ENCODE data around the gene RPL26. TPM values are rescaled to one million over a fixed set of nuclear protein-coding genes. Genes with fewer than 3 reads are reported as not detected.
"Not testable (repeated sequence)": the region's sequence is repeated elsewhere in the genome, so short reads cannot be mapped to it uniquely, and the experiment has no call there.

The RPL26 gene
- total RNA-seq, 1 donor from 2014 or later = 4,449 TPM

DNA sequence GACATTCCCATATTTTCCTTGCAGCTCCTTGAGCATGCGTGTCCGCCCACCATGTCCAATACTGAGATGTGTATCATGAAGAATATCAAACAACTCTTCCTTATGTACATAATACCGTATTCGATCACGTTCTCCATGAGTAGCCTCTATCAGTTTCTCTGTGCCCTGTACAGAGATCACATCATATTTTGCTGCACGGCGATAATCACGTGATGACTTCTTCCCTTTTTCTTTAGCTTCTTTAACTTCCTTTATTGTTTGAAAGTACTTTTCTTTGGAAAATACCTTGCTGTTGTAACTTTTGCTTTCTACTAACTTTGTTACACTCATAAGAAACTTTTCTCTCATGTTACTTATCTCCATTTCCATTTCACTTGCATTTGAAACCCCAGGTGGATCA, 13.0 kb downstream of the RPL26 start:
- FAIRE-seq = no peak
- DNase-seq (ENCODE audit: low spot score in 2 of 2) = no peak

GRCh38 chr17:8368193-8368592, 14.8 kb downstream of the RPL26 start:
- no peak for FAIRE-seq
- no peak for DNase-seq (ENCODE audit: low spot score in 2 of 2)

GRCh38 chr17:8366231-8366630, 16.8 kb downstream of the RPL26 start:
- no peak for FAIRE-seq
- DNase-seq (ENCODE audit: low spot score in 2 of 2) = no peak

DNA sequence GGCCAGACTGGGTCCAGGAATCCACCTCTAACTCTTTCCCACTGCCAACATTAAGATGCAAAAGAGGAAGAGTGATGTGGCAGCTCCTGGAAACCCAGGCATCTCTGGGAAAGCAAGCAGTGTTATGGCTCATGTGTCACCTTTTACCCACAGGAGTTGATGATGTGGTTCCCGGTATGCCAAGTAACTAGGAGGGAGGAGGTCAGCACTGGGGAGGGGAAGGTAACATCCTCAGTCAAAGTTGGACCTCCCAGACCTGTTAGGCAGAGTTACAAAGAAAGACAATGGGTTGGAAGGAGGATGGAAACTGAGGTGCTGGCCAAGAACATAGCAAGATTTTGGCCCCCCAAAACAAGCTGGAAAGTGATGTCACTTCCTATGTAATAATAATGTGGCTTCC, 17.9 kb downstream of the RPL26 start:
- DNase-seq (ENCODE audit: low spot score in 2 of 2) (no peak), FAIRE-seq (no peak)

- FAIRE-seq (no peak), DNase-seq (ENCODE audit: low spot score in 2 of 2) (no peak)
Measured at GRCh38 chr17:8362651-8363332, 20.2 kb downstream of the RPL26 start.

- FAIRE-seq = no peak
- no peak for DNase-seq (ENCODE audit: low spot score in 2 of 2)
Measured at GRCh38 chr17:8360751-8361150, 22.2 kb downstream of the RPL26 start.

DNA sequence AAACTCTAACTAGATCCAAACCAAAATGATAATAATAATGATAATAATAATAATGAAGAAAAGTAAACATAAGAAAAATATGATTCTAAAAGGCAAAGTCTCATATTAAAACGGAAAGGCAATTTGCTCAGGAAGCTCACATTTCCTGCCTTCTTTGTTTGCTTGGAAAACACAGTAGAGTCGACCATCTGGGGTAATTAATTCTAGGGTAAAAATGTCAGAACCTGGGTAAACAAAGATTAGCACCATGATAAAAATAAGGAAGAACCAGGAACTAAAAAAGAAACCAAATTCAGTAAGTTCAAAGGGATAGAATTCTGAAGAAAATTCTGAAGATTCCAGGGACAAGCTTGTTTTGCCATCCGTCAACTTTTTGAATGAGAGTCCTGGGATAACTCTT, 22.7 kb downstream of the RPL26 start:
- FAIRE-seq = no peak
- no peak for DNase-seq (ENCODE audit: low spot score in 2 of 2)

DNA sequence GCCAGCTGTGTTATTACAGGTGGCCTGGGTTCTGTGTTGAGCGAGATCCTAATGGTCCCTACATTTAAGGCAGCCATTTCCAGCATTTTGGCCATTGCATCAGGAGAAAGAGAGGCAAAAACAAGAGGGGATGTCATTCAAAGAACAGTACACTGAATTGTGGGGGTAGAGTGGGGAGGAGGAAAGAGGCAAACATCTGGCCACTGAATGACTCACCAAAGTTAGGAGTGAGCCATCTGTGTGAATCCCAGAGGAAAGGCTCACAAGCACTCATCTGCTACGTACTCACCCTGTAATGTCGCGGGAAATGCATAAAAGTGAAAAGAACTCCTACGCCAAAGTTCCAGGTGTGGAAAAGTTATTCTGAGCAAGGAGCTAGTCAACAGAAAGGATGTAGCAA, 23.2 kb downstream of the RPL26 start:
- FAIRE-seq (no peak), DNase-seq (ENCODE audit: low spot score in 2 of 2) (peak in 1 of 2 donors; percentile 52)

- no peak for DNase-seq (ENCODE audit: low spot score in 2 of 2)
- FAIRE-seq = no peak
Measured at GRCh38 chr17:8357910-8358309, 25.1 kb downstream of the RPL26 start.

- DNase-seq (ENCODE audit: low spot score in 2 of 2) (no peak), FAIRE-seq (no peak)
Measured at GRCh38 chr17:8354236-8354635, 28.8 kb downstream of the RPL26 start.

GRCh38 chr17:8353736-8354135, 29.3 kb downstream of the RPL26 start:
- DNase-seq (ENCODE audit: low spot score in 2 of 2) = no peak
- no peak for FAIRE-seq

GRCh38 chr17:8350339-8350738, 32.7 kb downstream of the RPL26 start:
- FAIRE-seq (no peak), DNase-seq (ENCODE audit: low spot score in 2 of 2) (no peak)

DNA sequence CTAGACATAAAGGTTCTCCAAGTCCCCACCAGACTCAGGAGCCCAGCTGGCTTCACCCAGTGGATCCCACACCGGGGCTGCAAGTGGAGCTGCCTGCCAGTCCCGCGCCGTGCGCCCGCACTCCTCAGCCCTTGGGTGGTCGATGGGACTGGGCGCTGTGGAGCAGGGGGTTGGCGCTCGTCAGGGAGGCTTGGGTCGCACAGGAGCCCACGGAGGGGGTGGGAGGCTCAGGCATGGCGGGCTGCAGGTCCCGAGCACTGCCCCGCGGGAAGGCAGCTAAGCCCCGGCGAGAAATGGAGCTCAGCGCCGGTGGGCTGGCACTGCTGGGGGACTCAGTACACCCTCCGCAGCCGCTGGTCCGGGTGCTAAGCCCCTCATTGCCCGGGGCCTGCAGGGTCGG, 36.0 kb downstream of the RPL26 start:
- FAIRE-seq = not testable (repeated sequence)

GRCh38 chr17:8345951-8346665, 36.9 kb downstream of the RPL26 start:
- DNase-seq (ENCODE audit: low spot score in 2 of 2) = no peak
- FAIRE-seq = no peak

More for the DNA sequence above, 36.0 kb downstream of the RPL26 start:
- not testable (repeated sequence) for DNase-seq (ENCODE audit: low spot score in 2 of 2)

- no peak for DNase-seq (ENCODE audit: low spot score in 2 of 2)
- no peak for FAIRE-seq
Measured at GRCh38 chr17:8345052-8345690, 37.8 kb downstream of the RPL26 start.

GRCh38 chr17:8341456-8341855, 41.5 kb downstream of the RPL26 start:
- FAIRE-seq (no peak), DNase-seq (ENCODE audit: low spot score in 2 of 2) (no peak)

DNA sequence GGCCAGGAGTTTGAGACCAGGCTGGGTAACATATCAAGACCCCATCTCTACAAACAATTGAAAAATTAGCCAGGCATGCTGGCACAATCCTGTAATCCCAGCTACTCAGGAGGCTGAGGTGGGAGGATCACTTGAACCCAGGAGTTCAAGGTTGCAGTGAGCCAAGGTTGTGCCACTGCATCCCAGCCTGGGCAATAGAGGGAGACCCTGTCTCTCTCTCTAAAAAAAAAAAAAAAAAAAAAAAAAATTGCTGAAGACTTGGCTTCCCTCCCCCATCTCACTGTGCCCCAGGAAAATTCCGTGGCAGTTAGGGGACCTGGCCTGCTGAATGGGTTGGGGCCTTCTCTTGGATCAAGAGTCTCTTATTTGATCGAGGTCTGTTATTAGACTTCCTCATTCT, 43.5 kb downstream of the RPL26 start, which contains the start of gene ODF4:
ODF4 (plus strand) TSS at position 301 of the 400 bp plus-strand sequence. CDS start 212 bp downstream, outside the sequence.
- FAIRE-seq = no peak

GRCh38 chr17:8338753-8339140, 44.2 kb downstream of the RPL26 start:
- no peak for FAIRE-seq
- DNase-seq (ENCODE audit: low spot score in 2 of 2) = no peak

More for the DNA sequence above, 43.5 kb downstream of the RPL26 start, which contains the start of gene ODF4:
- DNase-seq (ENCODE audit: low spot score in 2 of 2) = no peak

- no peak for DNase-seq (ENCODE audit: low spot score in 2 of 2)
- no peak for FAIRE-seq
Measured at GRCh38 chr17:8337802-8338752, 44.9 kb downstream of the RPL26 start.

DNA sequence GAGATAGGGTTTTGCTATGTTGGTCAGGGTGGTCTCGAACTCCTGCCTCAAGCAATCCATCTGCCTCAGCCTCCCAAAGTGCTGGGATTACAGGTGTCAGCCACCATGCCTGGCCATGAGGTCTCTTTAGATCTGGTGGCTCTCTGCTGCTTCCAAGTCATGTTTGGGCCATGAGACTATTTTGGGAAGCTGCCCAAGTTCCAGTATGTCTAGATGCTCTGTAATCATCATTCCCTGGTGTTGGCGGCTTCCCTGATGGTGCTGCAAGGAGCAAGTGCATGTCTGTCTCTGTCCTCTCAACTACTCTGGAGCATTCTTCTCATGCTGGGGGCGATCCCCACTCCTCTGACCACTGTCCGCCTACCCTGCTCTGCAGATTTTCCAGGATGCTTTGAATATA, 49.7 kb downstream of the RPL26 start:
- FAIRE-seq = no peak

More for the DNA sequence above, 49.7 kb downstream of the RPL26 start:
- no peak for DNase-seq (ENCODE audit: low spot score in 2 of 2)
